DOHH2 (cell line): ENCODE results near the gene SETD3.

Experiments
- H3F3A ChIP-seq: fragments of 200-600 bp; sonication (generic), shearing (Covaris generic); 2 replicates; pipeline ENCODE4 v1.6.0; 2016; ENCODE audit warnings: antibody characterized with exemption, mild to moderate bottlenecking; ENCODE audit not compliant: control insufficient read depth, insufficient read depth
- H3K27ac ChIP-seq: fragments of 200-600 bp; sonication (generic); 2 replicates; pipeline ENCODE4 v1.5.1; 2014; ENCODE audit warnings: low read depth, mild to moderate bottlenecking, low read length, moderate library complexity
- H3K27me3 ChIP-seq: fragments of 200-600 bp; sonication (generic); 2 replicates; pipeline ENCODE4 v1.6.1; 2014; ENCODE audit warnings: mild to moderate bottlenecking, low read length, mixed read lengths; ENCODE audit not compliant: control insufficient read depth
- H3K36me3 ChIP-seq: fragments of 200-600 bp; sonication (generic); 2 replicates; pipeline ENCODE4 v1.6.1; 2014; ENCODE audit warnings: mild to moderate bottlenecking, low read length, moderate library complexity, mixed read lengths; ENCODE audit not compliant: control insufficient read depth
- H3K4me1 ChIP-seq: fragments of 200-600 bp; sonication (generic); 2 replicates; pipeline ENCODE4 v1.6.1; 2014; ENCODE audit warnings: mild to moderate bottlenecking, low read length, mixed read lengths; ENCODE audit not compliant: control insufficient read depth
- H3K4me2 ChIP-seq: fragments of 200-600 bp; sonication (generic); 2 replicates; pipeline ENCODE4 v1.6.0; 2014; ENCODE audit warnings: mild to moderate bottlenecking, low read length, moderate library complexity
- H3K4me3 ChIP-seq: fragments of 200-600 bp; sonication (generic); 2 replicates; pipeline ENCODE4 v1.5.1; 2014; ENCODE audit warnings: mild to moderate bottlenecking, low read length, mixed read lengths
- H3K79me2 ChIP-seq: fragments of 200-600 bp; sonication (generic); 2 replicates; pipeline ENCODE4 v1.6.1; 2014; ENCODE audit warnings: mild to moderate bottlenecking, low read length, mixed read lengths; ENCODE audit not compliant: control insufficient read depth
- H3K9me2 ChIP-seq: fragments of 200-600 bp; sonication (generic); replicated peaks from 2 replicates; pipeline ENCODE4 v1.6.1; 2014; ENCODE audit warnings: mild to moderate bottlenecking, low read length, mixed read lengths; ENCODE audit not compliant: control insufficient read depth
- H3K9me3 ChIP-seq: fragments of 200-600 bp; sonication (generic); 2 replicates; pipeline ENCODE4 v1.6.1; 2014; ENCODE audit warnings: antibody characterized with exemption, low read length, mixed read lengths; ENCODE audit not compliant: control insufficient read depth, insufficient read depth
- H4K20me1 ChIP-seq: fragments of 200-600 bp; sonication (generic); 2 replicates; pipeline ENCODE4 v1.6.0; 2014; ENCODE audit warnings: low read depth, mild to moderate bottlenecking, antibody characterized with exemption, low read length, moderate library complexity; ENCODE audit not compliant: control insufficient read depth, insufficient read depth
- CTCF ChIP-seq: fragments of 200-600 bp; sonication (generic); IDR thresholded peaks from one replicate; pipeline ENCODE4 v1.5.1; 2014; ENCODE audit warnings: antibody characterized with exemption, mild to moderate bottlenecking, low read depth, low read length; ENCODE audit not compliant: poor library complexity, severe bottlenecking
- EZH2phosphoT487 ChIP-seq: fragments of 200-600 bp; sonication (generic); IDR thresholded peaks from 2 replicates; pipeline ENCODE4 v1.6.1; 2017; ENCODE audit warnings: borderline replicate concordance, mild to moderate bottlenecking, antibody characterized with exemption, low read length, moderate library complexity, mixed read lengths

SETD3 gene

GRCh38 chr14:99407416-99407815, 73.2 kb downstream of the SETD3 start:
- no peak for TF ChIP-seq CTCF
- no peak for TF ChIP-seq EZH2phosphoT487
- Histone ChIP-seq H3K9me3 (no peaks in the 10 kb centered on the region), H3K4me1 (no peaks in the 10 kb centered on the region), H3F3A (no peaks in the 10 kb centered on the region), H3K4me2 (no peak overlapping the region), H3K27ac (no peak overlapping the region), H3K9me2 (no peaks in the 10 kb centered on the region), H3K27me3 (no peaks in the 10 kb centered on the region), H3K79me2 (no peaks in the 10 kb centered on the region), H4K20me1 (no peaks in the 10 kb centered on the region), H3K36me3 (peaks cover 36% of the 10 kb centered on the region), H3K4me3 (no peak overlapping the region)

GRCh38 chr14:99402950-99403349, 77.7 kb downstream of the SETD3 start:
- Histone ChIP-seq H3K27ac (no peak overlapping the region), H3K4me3 (no peak overlapping the region), H3K36me3 (peaks cover 44% of the 10 kb centered on the region), H3K27me3 (no peaks in the 10 kb centered on the region), H3K9me2 (no peaks in the 10 kb centered on the region), H3K79me2 (no peaks in the 10 kb centered on the region), H3K4me1 (peaks cover 10% of the 10 kb centered on the region), H4K20me1 (no peaks in the 10 kb centered on the region), H3F3A (no peaks in the 10 kb centered on the region), H3K9me3 (no peaks in the 10 kb centered on the region), H3K4me2 (no peak overlapping the region)
- TF ChIP-seq EZH2phosphoT487, result no peak
- TF ChIP-seq CTCF, result no peak

- Histone ChIP-seq H3K9me3 (no peaks in the 10 kb centered on the region), H3K4me1 (peaks cover 10% of the 10 kb centered on the region), H3K4me2 (no peak overlapping the region), H3K9me2 (no peaks in the 10 kb centered on the region), H3K4me3 (no peak overlapping the region), H3K27ac (no peak overlapping the region), H4K20me1 (no peaks in the 10 kb centered on the region), H3K27me3 (no peaks in the 10 kb centered on the region), H3F3A (no peaks in the 10 kb centered on the region), H3K36me3 (peaks cover 44% of the 10 kb centered on the region), H3K79me2 (no peaks in the 10 kb centered on the region)
- TF ChIP-seq CTCF, result no peak
- no peak for TF ChIP-seq EZH2phosphoT487
These were observed 78.4 kb downstream of the SETD3 start for GRCh38 chr14:99402285-99402648.
